Gastrocnemius medialis (tissue), 4 donors: Measurements from ENCODE around the gene OLR1. TPM values are rescaled to one million over a fixed set of nuclear protein-coding genes. Genes with fewer than 3 reads are reported as not detected.

Experiments used
- ATAC-seq, 2 donors: fragments of 150-250 bp; one replicate each; pipeline ENCODE4 v1.9.1; 2016
- DNase-seq, 2 donors: peaks; one replicate each; pipeline ENCODE4 v3.0.0-alpha.2; 2019
- H3K27ac ChIP-seq, 4 donors: fragments of 200-600 bp; sonication (generic); 1 replicate in 1 of 4; 2 replicates in 3 of 4; pipeline ENCODE4 v1.5.1; 2016 to 2018; ENCODE audit warnings: mild to moderate bottlenecking in 2 of 4, moderate library complexity in 1 of 4
- H3K27me3 ChIP-seq, 3 donors: fragments of 200-600 bp; sonication (generic) in 2 of 3; 1 replicate in 1 of 3; 2 replicates in 2 of 3; pipeline versions ENCODE4 v1.5.1 to v1.6.0; 2016 to 2019; ENCODE audit warnings: mild to moderate bottlenecking in 1 of 3, moderate library complexity in 1 of 3
- H3K36me3 ChIP-seq, 2 donors: fragments of 200-600 bp; sonication (generic) in 1 of 2; one replicate each; pipeline ENCODE4 v1.5.1; 2017 to 2018
- H3K4me1 ChIP-seq, 2 donors: fragments of 200-600 bp; sonication (generic) in 1 of 2; one replicate each; pipeline ENCODE4 v1.5.1; 2016 to 2017; ENCODE audit warnings: mild to moderate bottlenecking in 2 of 2
- H3K4me3 ChIP-seq, 4 donors: fragments of 200-600 bp; sonication (generic) in 3 of 4; 1 replicate in 1 of 4; 2 replicates in 3 of 4; pipeline ENCODE4 v1.5.1; 2016 to 2019; ENCODE audit warnings: mild to moderate bottlenecking in 2 of 4
- H3K9me3 ChIP-seq, 3 donors: fragments of 200-600 bp; sonication (generic) in 2 of 3; 1 replicate in 1 of 3; 2 replicates in 2 of 3; pipeline ENCODE4 v1.5.1; 2016 to 2019
- CTCF ChIP-seq, 5 experiments: fragments of 450-650 bp in 3 of 5; fragments of 200-600 bp in 2 of 5; sonication (generic) in 2 of 5; IDR thresholded peaks in 4 of 5; conservative IDR thresholded peaks in 1 of 5; 1 replicate in 4 of 5; 2 replicates in 1 of 5; pipeline ENCODE4 v1.5.1; 2016 to 2019; ENCODE audit warnings: antibody characterized with exemption in 5 of 5, mild to moderate bottlenecking in 3 of 5, moderate library complexity in 3 of 5
- POLR2A ChIP-seq, 2 donors: fragments of 450-650 bp; IDR thresholded peaks; one replicate each; pipeline ENCODE4 v1.6.1; 2017; ENCODE audit warnings: antibody characterized with exemption in 2 of 2, mild to moderate bottlenecking in 2 of 2, moderate library complexity in 2 of 2
- in situ Hi-C, 4 donors: fragments of 200-750 bp; cut with MboI; loops; one replicate each; pipeline versions ENCODE4 v1.15.0 to v1.8.0; 2017; ENCODE audit warnings: low sequenced_read_pairs in 4 of 4
- intact Hi-C: fragments of 100-400 bp; cut with DNase I; formaldehyde crosslinking; loops from one replicate; pipeline ENCODE4 v1.15.1; 2023; ENCODE audit warnings: low total_unique reads
- total RNA-seq, 4 donors: library from RNA; depleted of rRNA; stranded (reverse); fragments of >200 nt; gene quantifications; one replicate each; pipeline versions ENCODE4 v1.1.0 to v1.2.3, GENCODE V29; 2016

OLR1 gene
- total RNA-seq, 4 donors from 2014 or later, result 0.42 TPM; not detected in 3

- intact Hi-C loops (no loop called here), in situ Hi-C loops (no loop called here)
- DNase-seq, result no peak
- no peak overlapping the region for H3K4me3 ChIP-seq
- H3K27me3 ChIP-seq, result peaks cover 3 to 10% (median 4%) of the 10 kb centered on the region in 3 donors
- ATAC-seq, result no peak
- no peaks in the 10 kb centered on the region for H3K36me3 ChIP-seq
- no peaks in the 10 kb centered on the region for H3K9me3 ChIP-seq
- TF ChIP-seq CTCF (IDR thresholded peaks at IDR 0.05 in 4 of 5, conservative IDR thresholded peaks at IDR 0.05 in 1 of 5) (no peak), POLR2A (IDR thresholded peaks at IDR 0.05) (no peak)
- no peaks in the 10 kb centered on the region for H3K4me1 ChIP-seq
- H3K27ac ChIP-seq, result no peak overlapping the region
Observed at GRCh38 chr12:10182354-10183049, 10.6 kb upstream of the OLR1 start.

- TF ChIP-seq CTCF (IDR thresholded peaks at IDR 0.05 in 4 of 5, conservative IDR thresholded peaks at IDR 0.05 in 1 of 5) (no peak), POLR2A (IDR thresholded peaks at IDR 0.05) (no peak)
- Histone ChIP-seq H3K4me3 (no peak overlapping the region), H3K27me3 (peaks cover 3 to 5% (median 4%) of the 10 kb centered on the region in 3 donors), H3K27ac (no peak overlapping the region), H3K36me3 (no peaks in the 10 kb centered on the region), H3K4me1 (no peaks in the 10 kb centered on the region), H3K9me3 (no peaks in the 10 kb centered on the region)
- in situ Hi-C loops (no loop called here), intact Hi-C loops (no loop called here)
- no peak for DNase-seq
- ATAC-seq, result no peak
Observed at GRCh38 chr12:10179776-10180181, 7.8 kb upstream of the OLR1 start.

- Histone ChIP-seq H3K9me3 (no peaks in the 10 kb centered on the region), H3K4me3 (no peak within 1 kb of the TSS), H3K27me3 (peaks cover 0 to 4% (median 0%) of the 10 kb centered on the region in 3 donors), H3K4me1 (no peaks in the 10 kb centered on the region), H3K36me3 (no peaks in the 10 kb centered on the region), H3K27ac (no peak within 1 kb of the TSS)
- TF ChIP-seq CTCF (IDR thresholded peaks at IDR 0.05 in 4 of 5, conservative IDR thresholded peaks at IDR 0.05 in 1 of 5), result no peak
- TF ChIP-seq POLR2A (IDR thresholded peaks at IDR 0.05), result no peak
- intact Hi-C loops (no loop called here), in situ Hi-C loops (no loop called here)
- no peak for DNase-seq
- no peak for ATAC-seq
Observed at GRCh38 chr12:10178821-10179220, 6.9 kb upstream of the OLR1 start, which contains the start of gene TMEM52B. Gene TMEM52B, plus strand, starts transcription at chr12:10179032. Its CDS starts 543 bp downstream, at chr12:10179575.

- intact Hi-C loops, result no loop called here
- H3K9me3 ChIP-seq, result no peaks in the 10 kb centered on the region
- DNase-seq (no peak), ATAC-seq (no peak)
- no peaks in the 10 kb centered on the region for H3K4me1 ChIP-seq
- H3K4me3 ChIP-seq, result no peak overlapping the region
- in situ Hi-C loops, result no loop called here
- no peaks in the 10 kb centered on the region for H3K36me3 ChIP-seq
- no peak for TF ChIP-seq CTCF (IDR thresholded peaks at IDR 0.05 in 4 of 5, conservative IDR thresholded peaks at IDR 0.05 in 1 of 5)
- no peak for TF ChIP-seq POLR2A (IDR thresholded peaks at IDR 0.05)
- no peak overlapping the region for H3K27ac ChIP-seq
- H3K27me3 ChIP-seq, result peaks cover 0 to 4% (median 0%) of the 10 kb centered on the region in 3 donors
Observed at GRCh38 chr12:10175846-10176636, 4.1 kb upstream of the OLR1 start.
